GM12878 (cell line): ENCODE measurements around the gene ANKRD33B. TPM values are rescaled to one million over a fixed set of nuclear protein-coding genes. Genes with fewer than 3 reads are reported as not detected.

Experiments used
- ATAC-seq: fragments of 200-7000 bp; cut with Tn5 transposase; 3 replicates; pipeline ENCODE4 v1.9.1; 2020; ENCODE audit warnings: mild to moderate bottlenecking, moderate library complexity
- BruUV-seq: library from RNA; stranded (reverse); fragments of 400-500 nt; replicated peaks from 2 replicates; lab custom pipeline; 2021; lab: Mats Ljungman, UMichigan
- CTCF ChIA-PET: fragments of 300-600 bp; sonication (Branson Sonifier 250); formaldehyde crosslinking; extraction: SDS; loops from one replicate; lab custom pipeline; 2021; ENCODE audit warnings: inconsistent platforms; lab: Yijun Ruan, JAX
- POLR2A ChIA-PET: fragments of 350-600 bp; formaldehyde crosslinking; extraction: SDS; loops from one replicate; lab custom pipeline; 2021; ENCODE audit warnings: inconsistent platforms; lab: Charles Lee
- RAD21 ChIA-PET: fragments of 300-600 bp; sonication (Branson Sonifier 250); formaldehyde crosslinking; loops from one replicate; lab custom pipeline; 2023; ENCODE audit warnings: antibody characterized with exemption; ENCODE audit not compliant: unreplicated experiment; lab: Charles Lee
- SMC1A ChIA-PET: fragments of 300-600 bp; sonication (Branson Sonifier 250); formaldehyde crosslinking; loops from one replicate; lab custom pipeline; 2023; ENCODE audit not compliant: unreplicated experiment, uncharacterized antibody; lab: Charles Lee
- DNase-seq: peaks from one replicate; pipeline ENCODE4 v3.0.0-alpha.2; 2011; ENCODE audit warnings: low read depth, low spot score
- FAIRE-seq: peaks from 3 replicates; lab custom pipeline; 2011; peaks lifted over from hg19 to GRCh38; lab: Jason Lieb, UNC
- H2AFZ ChIP-seq: 2 replicates; pipeline ENCODE4 v1.6.0; 2011; ENCODE audit warnings: low read depth, low read length, control low read depth; ENCODE audit not compliant: control insufficient read depth
- H3K27ac ChIP-seq: 2 replicates; pipeline ENCODE4 v1.5.1; 2011; ENCODE audit warnings: control low read depth; ENCODE audit not compliant: control insufficient read depth, insufficient read depth
- H3K27me3 ChIP-seq, 2 experiments: replicated peaks in 1 of 2; 2 replicates each; pipeline versions ENCODE4 v1.6.0 to v1.6.1; 2011; ENCODE audit warnings: low read length in 1 of 2; ENCODE audit not compliant: control insufficient read depth in 2 of 2, insufficient read depth in 2 of 2
- H3K36me3 ChIP-seq, 2 experiments: 2 replicates each; pipeline ENCODE4 v1.5.1; 2011; ENCODE audit warnings: low read length in 1 of 2; ENCODE audit not compliant: control insufficient read depth in 2 of 2, insufficient read depth in 2 of 2
- H3K4me1 ChIP-seq: 2 replicates; pipeline ENCODE4 v1.6.1; 2011; ENCODE audit warnings: mild to moderate bottlenecking, low read length, moderate library complexity, mixed read lengths; ENCODE audit not compliant: control insufficient read depth, insufficient read depth
- H3K4me2 ChIP-seq: 2 replicates; pipeline ENCODE4 v1.6.0; 2011; ENCODE audit warnings: control low read depth; ENCODE audit not compliant: control insufficient read depth, insufficient read depth
- H3K4me3 ChIP-seq: fragments of 200-600 bp; sonication (generic); 2 replicates; pipeline ENCODE4 v1.5.1; 2016
- H3K79me2 ChIP-seq: 2 replicates; pipeline ENCODE4 v1.6.0; 2011; ENCODE audit warnings: low read length; ENCODE audit not compliant: control insufficient read depth, insufficient read depth
- H3K9ac ChIP-seq: 2 replicates; pipeline ENCODE4 v1.8.0; 2011; ENCODE audit warnings: low read length, control low read depth, mixed read lengths; ENCODE audit not compliant: control insufficient read depth, insufficient read depth
- H3K9me3 ChIP-seq: replicated peaks from 3 replicates; pipeline ENCODE4 v1.5.1; 2011; ENCODE audit warnings: mild to moderate bottlenecking, low read length; ENCODE audit not compliant: control insufficient read depth, insufficient read depth
- H4K20me1 ChIP-seq: 2 replicates; pipeline ENCODE4 v1.6.0; 2011; ENCODE audit not compliant: control insufficient read depth, insufficient read depth
- BMI1 ChIP-seq: fragments of 450-650 bp; IDR thresholded peaks from 2 replicates; pipeline ENCODE4 v1.6.1; 2016; ENCODE audit warnings: mild to moderate bottlenecking, moderate library complexity, borderline replicate concordance
- CBX3 ChIP-seq: fragments of 200-600 bp; sonication (generic); IDR thresholded peaks from 2 replicates; pipeline ENCODE4 v1.6.1; 2016; ENCODE audit warnings: low read depth, borderline replicate concordance
- EED ChIP-seq: sonication (generic); IDR thresholded peaks from 2 replicates; pipeline ENCODE4 v1.6.1; 2016; ENCODE audit warnings: antibody characterized with exemption, low read depth
- GABPA ChIP-seq: IDR thresholded peaks from 2 replicates; pipeline ENCODE4 v1.6.1; 2014; ENCODE audit warnings: antibody characterized with exemption, low read depth, mild to moderate bottlenecking, inconsistent platforms
- IRF4 ChIP-seq: IDR thresholded peaks from 2 replicates; pipeline ENCODE4 v1.6.1; 2011; ENCODE audit warnings: low read depth, low read length
- MYB ChIP-seq: fragments of 150-350 bp; IDR thresholded peaks from 2 replicates; pipeline ENCODE4 v1.6.1; 2014; ENCODE audit warnings: mild to moderate bottlenecking, low read depth, low read length, borderline replicate concordance
- RUNX3 ChIP-seq: IDR thresholded peaks from 2 replicates; pipeline ENCODE4 v1.6.1; 2012; ENCODE audit warnings: low read length, inconsistent platforms
- TCF12 ChIP-seq: IDR thresholded peaks from 2 replicates; pipeline ENCODE4 v1.6.1; 2011; ENCODE audit warnings: low read depth, mild to moderate bottlenecking, low read length
- TCF3 ChIP-seq: IDR thresholded peaks from 2 replicates; pipeline ENCODE4 v1.6.1; 2012; ENCODE audit warnings: low read depth, mild to moderate bottlenecking, low read length, borderline replicate concordance; ENCODE audit not compliant: insufficient read depth
- in situ Hi-C: fragments of 300-500 bp; cut with MboI; formaldehyde crosslinking; loops from 9 replicates; pipeline ENCODE4 v1.14.3; 2018; ENCODE audit warnings: mixed read lengths
- intact Hi-C: fragments of 100-400 bp; cut with micrococcal nuclease; formaldehyde crosslinking; loops from one replicate; pipeline ENCODE4 v1.14.2; 2022; ENCODE audit not compliant: unreplicated experiment
- polyA plus RNA-seq, 11 experiments: library from polyadenylated mRNA; depleted of rRNA in 4 of 11; unstranded in 6 of 11; stranded (reverse) in 5 of 11; fragments of >200 nt; fragmentation: Nextera tagmentation in 4 of 11; fragmentation: Illumina TruSeq in 1 of 11; extraction: Ambion mirVana in 4 of 11; extraction: Trizol in 1 of 11; gene quantifications; 1 replicate in 1 of 11; 2 replicates in 10 of 11; pipeline versions ENCODE4 v1.2.1 to v1.2.3, GENCODE V29; 2011 to 2016; ENCODE audit warnings: inconsistent platforms in 2 of 11, missing spikeins in 2 of 11, low read depth in 1 of 11
- total RNA-seq, 4 experiments: library from RNA; depleted of rRNA in 3 of 4; stranded (reverse); fragments of >200 nt in 3 of 4; fragmentation: Illumina TruSeq in 1 of 4; extraction: Trizol in 1 of 4; gene quantifications; 2 replicates each; pipeline versions ENCODE4 v1.2.1 to v1.2.3, GENCODE V29; 2013 to 2021
- TF ChIP-seq, protein P1 (sequence below): fragments of 450-650 bp; IDR thresholded peaks from 2 replicates; pipeline ENCODE4 v1.6.1; 2016; ENCODE audit warnings: mild to moderate bottlenecking
- TF ChIP-seq, protein P2 (sequence below): fragments of 450-650 bp; IDR thresholded peaks from 2 replicates; pipeline ENCODE4 v1.6.1; 2017; ENCODE audit warnings: low read depth, mild to moderate bottlenecking, moderate library complexity
- TF ChIP-seq, protein P3 (sequence below): fragments of 450-650 bp; IDR thresholded peaks from 2 replicates; pipeline ENCODE4 v1.6.1; 2016; ENCODE audit warnings: mild to moderate bottlenecking

The ANKRD33B gene
- total and polyA plus RNA-seq, 10 of the 15 experiments (the other 5 are each of a cell fraction or from before 2014, with no cell fraction given), result 4.9 to 61.6 (median 15.6) TPM

DNA sequence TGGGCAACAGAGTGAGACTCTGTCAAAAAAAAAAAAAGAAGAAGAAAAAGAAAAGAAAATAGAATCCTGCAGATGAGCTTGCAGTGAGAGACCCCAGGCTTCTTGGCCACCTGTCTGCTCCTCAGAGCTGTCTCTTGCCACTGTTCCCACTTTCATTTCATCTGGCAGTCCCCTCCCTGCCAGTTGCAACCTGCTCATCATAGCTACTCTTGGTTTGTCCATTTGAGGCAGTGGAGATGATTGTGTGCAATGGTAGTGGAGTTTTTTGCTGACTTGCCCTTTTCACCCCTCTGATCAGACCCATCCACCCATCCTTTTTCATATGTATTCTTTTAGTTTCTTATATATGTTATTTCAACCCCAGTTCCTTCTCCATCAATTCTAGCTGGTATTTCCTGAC is 28.7 kb downstream of the ANKRD33B start:
- ChIA-PET POLR2A (interaction anchor here (0.7 to 3.5 kb wide), 13 partner anchors 8 to 39 kb away, joined by 3 to 21 read pairs (median 5); partner anchors contain the start of gene ANKRD33B), RAD21 (interaction anchor here (0.8 to 4.5 kb wide), 12 partner anchors 8 to 225 kb away, joined by 3 to 19 read pairs (median 6); no protein-coding TSS in a partner anchor), SMC1A (interaction anchor here (0.6 to 2.7 kb wide), 14 partner anchors 8 to 139 kb away, joined by 3 to 19 read pairs (median 4); no protein-coding TSS in a partner anchor), CTCF (interaction anchor here (0.6 to 2.7 kb wide), 10 partner anchors 8 to 140 kb away, joined by 3 to 13 read pairs (median 4); no protein-coding TSS in a partner anchor)
- H3K9ac ChIP-seq, result no peak overlapping the region
- no peak overlapping the region for H2AFZ ChIP-seq
- H3K4me1 ChIP-seq, result peaks cover 83% of the 10 kb centered on the region
- no peaks in the 10 kb centered on the region; the same call in 1 of the 3 replicates for H3K9me3 ChIP-seq
- intact Hi-C loops, result no loop called here
- in situ Hi-C loops, result no loop called here
- no peak for DNase-seq
- peak overlapping the region; percentile 45; the same call in 1 of the 2 replicates for H3K4me2 ChIP-seq
- no TSS peak for BruUV-seq
- H3K27me3 ChIP-seq, result no peaks in the 10 kb centered on the region
- H3K79me2 ChIP-seq, result peaks cover 95% of the 10 kb centered on the region
- FAIRE-seq, result no peak
- H3K4me3 ChIP-seq, result no peak overlapping the region
- H3K27ac ChIP-seq, result peak overlapping the region; percentile 28; the same call in 1 of the 2 replicates
- H3K36me3 ChIP-seq, result peaks cover 3 to 8% of the 10 kb centered on the region in 2 experiments; a peak in 3 of 4 replicates
- no peaks in the 10 kb centered on the region for H4K20me1 ChIP-seq
- peak; percentile 60 for ATAC-seq
- TF ChIP-seq EED, result peak; percentile 62
- TF ChIP-seq RUNX3, result 0 out of 2 replicates have a peak, but pooled peaks have one; percentile 10
- peak; percentile 63; the same call in 1 of the 2 replicates for TF ChIP-seq TCF3
- TF ChIP-seq TCF12, result 0 out of 2 replicates have a peak, but pooled peaks have one; percentile 26
- TF ChIP-seq, protein P1, sequence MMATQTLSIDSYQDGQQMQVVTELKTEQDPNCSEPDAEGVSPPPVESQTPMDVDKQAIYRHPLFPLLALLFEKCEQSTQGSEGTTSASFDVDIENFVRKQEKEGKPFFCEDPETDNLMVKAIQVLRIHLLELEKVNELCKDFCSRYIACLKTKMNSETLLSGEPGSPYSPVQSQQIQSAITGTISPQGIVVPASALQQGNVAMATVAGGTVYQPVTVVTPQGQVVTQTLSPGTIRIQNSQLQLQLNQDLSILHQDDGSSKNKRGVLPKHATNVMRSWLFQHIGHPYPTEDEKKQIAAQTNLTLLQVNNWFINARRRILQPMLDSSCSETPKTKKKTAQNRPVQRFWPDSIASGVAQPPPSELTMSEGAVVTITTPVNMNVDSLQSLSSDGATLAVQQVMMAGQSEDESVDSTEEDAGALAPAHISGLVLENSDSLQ, result peak; percentile 43; the same call in 1 of the 2 replicates
- TF ChIP-seq GABPA, result no peak
- 0 out of 2 replicates have a peak, but pooled peaks have one; percentile 16 for TF ChIP-seq IRF4
- TF ChIP-seq, protein P2, sequence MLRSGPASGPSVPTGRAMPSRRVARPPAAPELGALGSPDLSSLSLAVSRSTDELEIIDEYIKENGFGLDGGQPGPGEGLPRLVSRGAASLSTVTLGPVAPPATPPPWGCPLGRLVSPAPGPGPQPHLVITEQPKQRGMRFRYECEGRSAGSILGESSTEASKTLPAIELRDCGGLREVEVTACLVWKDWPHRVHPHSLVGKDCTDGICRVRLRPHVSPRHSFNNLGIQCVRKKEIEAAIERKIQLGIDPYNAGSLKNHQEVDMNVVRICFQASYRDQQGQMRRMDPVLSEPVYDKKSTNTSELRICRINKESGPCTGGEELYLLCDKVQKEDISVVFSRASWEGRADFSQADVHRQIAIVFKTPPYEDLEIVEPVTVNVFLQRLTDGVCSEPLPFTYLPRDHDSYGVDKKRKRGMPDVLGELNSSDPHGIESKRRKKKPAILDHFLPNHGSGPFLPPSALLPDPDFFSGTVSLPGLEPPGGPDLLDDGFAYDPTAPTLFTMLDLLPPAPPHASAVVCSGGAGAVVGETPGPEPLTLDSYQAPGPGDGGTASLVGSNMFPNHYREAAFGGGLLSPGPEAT, result 0 out of 2 replicates have a peak, but pooled peaks have one; percentile 11
- TF ChIP-seq MYB, result no peak
- no peak for TF ChIP-seq CBX3
- TF ChIP-seq BMI1, result no peak
- TF ChIP-seq, protein P3, sequence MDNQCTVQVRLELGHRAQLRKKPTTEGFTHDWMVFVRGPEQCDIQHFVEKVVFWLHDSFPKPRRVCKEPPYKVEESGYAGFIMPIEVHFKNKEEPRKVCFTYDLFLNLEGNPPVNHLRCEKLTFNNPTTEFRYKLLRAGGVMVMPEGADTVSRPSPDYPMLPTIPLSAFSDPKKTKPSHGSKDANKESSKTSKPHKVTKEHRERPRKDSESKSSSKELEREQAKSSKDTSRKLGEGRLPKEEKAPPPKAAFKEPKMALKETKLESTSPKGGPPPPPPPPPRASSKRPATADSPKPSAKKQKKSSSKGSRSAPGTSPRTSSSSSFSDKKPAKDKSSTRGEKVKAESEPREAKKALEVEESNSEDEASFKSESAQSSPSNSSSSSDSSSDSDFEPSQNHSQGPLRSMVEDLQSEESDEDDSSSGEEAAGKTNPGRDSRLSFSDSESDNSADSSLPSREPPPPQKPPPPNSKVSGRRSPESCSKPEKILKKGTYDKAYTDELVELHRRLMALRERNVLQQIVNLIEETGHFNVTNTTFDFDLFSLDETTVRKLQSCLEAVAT, result peak; percentile 12; the same call in 1 of the 2 replicates
